GM21447 (cell line): ENCODE data around the gene SMG5.

Experiments
- ATAC-seq: cut with Tn5 transposase; IDR thresholded peaks from one replicate; pipeline ENCODE4 v1.9.1; 2021; ENCODE audit not compliant: unreplicated experiment

The SMG5 gene

DNA sequence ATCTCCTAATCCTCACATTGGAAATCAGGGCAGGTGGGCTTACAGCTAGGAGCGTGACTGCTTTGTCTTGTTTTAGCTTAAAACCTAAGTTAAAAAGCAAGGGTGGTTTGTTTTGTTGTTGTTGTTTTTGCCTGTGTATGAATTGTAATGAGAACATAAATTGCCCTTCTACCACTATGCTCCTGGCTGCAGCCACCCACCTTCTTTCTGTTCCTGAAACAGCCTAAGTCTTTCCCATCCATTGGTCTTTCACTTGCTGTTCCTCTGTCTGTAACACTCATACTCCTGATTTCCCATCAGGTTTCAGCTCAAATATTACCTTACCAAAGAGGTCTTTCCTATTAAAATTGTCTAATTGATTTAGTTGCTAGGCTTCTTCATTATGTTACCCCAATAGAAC, 896 bp upstream of the SMG5 start:
- no peak for ATAC-seq

DNA sequence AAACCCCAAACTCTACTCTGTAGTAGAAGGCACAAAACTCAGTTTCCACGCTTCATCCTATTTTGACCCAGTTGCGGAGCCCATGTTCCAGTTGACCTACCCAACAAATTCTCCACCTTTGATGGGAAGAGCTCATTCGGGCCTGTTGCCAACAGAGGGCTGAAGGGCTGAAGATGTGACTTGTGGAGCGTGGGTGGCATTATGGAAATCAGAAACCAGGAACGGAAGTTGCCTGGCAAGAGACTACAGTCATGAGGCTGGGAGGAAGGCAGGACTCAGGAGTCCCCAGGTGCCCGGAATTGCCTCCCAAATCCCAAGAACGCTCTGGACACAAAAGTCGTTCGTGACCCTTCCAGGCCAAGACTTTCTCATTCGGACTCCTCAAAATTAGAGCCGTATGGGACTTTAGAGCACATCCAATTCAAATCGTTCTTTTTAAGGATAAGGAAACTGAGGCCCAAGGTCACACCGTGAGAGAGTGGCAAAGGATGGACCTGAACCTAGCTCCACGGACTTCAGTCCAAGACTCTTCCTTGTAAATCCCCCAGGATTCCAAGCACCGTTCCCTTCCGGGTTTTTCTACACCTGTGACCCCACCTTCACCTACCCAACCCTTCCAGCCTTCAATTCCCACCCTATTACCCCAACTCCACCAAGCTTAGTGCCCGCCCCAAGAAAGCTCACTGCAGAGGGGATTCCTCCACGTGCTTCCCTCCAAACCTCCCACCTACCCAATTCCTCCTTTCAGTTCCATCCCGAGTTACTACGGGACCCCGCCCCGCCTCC, 739 bp downstream of the SMG5 start:
- no peak for ATAC-seq

DNA sequence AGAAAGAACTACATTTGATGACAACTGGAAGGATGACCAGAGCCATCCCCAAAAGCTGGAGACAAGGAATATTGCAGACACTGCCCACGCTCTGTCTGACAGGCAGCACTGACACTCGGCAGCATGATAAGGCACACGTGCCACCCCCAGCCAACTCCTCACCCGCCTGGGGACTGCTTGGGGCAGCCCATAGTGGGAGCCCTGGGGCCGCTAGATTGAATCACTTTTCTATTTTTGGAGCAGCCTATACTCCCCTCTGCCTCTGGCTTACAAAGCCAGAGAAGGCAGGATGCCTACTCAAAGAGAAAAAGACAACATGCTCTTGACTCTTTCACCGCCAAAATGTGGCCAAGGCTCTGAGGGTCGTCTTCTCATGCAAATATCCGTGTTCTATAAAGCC, 1.3 kb downstream of the SMG5 start:
- peak; percentile 54 for ATAC-seq

DNA sequence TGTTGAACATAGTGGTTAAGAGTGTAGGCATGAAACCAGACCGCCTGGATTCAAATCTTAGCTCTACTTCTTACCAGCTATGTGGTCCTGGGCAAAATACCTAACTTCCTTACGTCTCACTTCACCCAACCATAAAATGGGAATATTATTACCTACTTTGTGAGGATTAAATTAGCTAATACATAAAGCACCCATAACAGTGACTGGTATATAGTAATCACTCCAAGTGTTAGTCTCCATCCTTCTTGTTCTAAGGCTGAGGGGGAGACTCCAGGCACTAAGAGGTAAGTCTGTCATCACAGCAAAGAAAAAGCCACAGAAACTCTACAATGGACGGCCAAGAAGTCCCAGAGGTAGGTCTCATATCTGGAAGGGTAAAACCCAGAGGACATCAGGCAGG, 2.8 kb downstream of the SMG5 start:
- ATAC-seq: no peak

DNA sequence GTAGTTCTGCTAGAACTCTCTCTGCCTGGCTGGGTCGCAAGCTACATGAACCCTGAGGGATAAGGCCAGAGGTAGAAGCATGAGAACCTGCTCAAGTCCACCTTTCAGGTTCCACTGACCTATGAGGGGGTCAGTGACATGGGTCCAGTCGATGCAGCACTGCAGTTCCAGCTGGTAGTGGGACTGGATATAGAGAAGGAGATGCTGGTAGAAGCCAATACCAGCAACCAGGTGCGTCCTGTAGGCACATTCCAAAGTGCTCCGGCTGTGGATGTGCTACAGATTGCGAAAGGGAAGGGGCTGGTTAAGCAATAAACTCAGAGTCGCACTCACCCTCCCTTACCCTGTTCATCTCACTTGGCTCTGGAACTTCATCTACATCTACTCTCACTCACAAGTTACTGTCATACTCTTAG, 5.7 kb downstream of the SMG5 start:
- ATAC-seq: no peak

DNA sequence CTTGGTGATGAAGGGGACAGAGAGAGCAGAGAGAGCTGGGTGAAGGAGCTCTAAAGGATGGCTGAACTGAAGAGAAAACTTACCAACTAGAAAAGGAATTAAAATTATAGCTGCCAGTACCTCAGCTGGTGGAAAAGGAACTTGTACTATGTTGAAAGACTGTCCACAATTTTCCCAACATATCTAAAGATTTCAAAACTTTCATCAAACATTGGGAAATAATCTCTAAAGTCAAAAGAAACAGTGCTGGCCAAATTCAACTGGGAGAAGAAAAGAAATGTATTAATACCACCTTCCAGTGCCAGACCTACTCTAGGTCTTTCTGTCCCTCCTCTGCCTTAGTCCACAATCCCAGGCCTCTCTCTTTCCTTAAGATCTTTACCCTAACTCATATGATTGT, 6.1 kb downstream of the SMG5 start:
- no peak for ATAC-seq

DNA sequence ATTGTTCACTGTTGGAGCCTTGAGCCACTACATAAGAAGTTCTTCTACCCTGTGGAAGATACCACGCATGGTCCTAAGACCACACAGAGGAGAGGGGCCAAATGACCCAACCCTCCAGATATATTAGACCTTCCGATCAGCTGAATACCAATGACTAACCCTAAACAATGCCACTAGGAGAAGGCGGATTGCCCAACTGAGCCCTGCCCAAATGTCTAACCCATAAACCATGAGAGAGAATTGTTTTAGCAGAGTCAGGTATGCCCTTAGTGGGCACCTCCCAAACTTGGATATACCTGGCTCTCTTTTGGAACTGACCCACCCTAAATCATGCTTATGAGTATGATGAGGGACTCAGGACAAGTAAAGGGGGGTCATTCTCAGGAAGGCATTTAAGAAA, 12.3 kb downstream of the SMG5 start:
- no peak for ATAC-seq

DNA sequence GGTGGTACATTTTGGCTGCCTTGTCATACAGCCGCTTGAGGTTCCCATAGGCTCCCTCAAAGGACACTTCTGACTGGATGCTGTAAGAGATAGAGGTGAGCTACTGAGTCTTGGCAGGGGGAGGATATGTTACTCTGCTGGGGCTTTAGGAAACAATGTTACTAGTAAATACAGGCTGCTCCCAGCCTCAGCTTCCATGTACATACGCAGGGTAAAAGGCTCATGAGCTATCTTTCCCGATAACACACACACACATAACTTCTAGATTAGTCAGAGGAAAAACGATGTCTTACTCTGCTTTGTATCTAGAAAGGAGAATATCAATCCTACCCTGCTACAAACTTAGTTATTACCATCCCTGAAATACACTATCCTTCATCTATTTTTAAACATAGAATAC, 14.3 kb downstream of the SMG5 start:
- ATAC-seq: no peak

DNA sequence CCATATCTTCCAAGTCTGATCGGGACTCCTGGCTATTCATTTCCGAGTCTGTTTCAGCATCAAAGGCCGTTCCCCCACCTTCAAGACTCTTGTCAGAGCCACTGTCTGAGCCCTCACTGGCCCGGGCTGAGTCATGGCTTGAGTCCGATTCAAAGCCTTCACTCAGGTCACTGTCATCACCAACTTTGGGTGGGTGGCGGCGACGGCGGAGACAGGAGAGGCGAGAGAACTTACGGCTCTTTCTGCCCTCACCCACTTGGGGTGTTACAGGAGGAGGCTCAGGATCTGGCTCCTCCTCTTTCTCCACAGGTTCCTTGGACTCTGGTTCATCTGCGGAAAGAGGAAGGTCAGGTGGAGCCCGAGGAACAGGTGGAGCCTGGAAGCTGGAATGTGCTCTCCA, 16.6 kb downstream of the SMG5 start:
- no peak for ATAC-seq

DNA sequence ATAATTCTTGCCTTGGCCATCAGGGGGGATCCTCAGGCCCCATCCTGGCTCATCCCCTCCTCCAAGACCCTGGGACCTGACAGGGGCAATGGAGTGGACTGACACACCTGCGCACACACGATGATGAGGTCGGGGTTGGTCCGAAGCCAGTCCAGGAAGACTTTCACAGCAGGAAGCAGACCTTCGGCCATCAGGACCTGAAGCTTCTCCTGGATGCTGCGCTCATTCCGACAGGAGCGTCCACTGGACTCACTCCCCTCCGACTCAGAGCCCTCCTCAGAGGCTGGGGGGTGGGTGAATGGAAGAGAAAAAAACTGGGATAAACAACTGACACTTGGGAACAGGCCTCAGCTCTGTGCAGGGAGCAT, 19.4 kb downstream of the SMG5 start:
- no peak for ATAC-seq

DNA sequence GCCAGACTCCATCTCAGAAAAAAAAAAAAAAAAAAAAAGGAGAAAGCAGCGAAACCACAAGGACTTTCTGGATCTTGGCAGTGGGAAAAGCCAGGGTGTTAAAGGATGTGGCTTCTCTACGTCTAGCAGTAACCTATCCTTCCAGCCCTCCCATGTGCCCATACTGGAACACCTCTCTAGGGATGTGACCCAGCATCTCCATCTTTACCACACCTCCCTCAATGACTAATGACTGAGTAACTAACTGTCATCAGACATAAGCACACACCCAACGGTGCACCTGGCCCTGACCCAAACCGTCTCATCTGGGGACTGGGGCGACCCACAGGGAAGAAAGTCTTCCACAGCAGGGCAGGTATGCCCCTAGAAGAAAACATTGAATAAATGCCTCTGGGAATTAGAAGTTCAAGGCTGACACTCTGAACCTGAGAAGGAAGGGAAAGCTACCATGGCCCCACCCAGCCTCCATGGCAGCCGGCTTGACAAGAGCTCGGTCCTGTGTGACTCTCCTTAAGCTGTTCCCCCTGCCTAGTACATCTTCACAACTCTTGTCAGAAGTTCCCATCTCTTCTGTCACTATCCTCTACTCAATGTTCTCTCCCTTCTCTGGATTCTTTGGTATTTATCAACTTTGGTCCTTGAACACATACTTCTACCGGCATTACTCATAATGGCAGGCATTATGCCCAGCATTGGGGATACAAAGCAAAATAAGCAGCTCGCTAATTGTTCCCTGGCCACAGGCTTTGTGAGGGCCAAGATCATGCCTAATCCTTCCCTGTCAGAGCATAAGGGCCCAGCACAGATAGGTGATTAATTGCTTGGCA, 20.0 kb downstream of the SMG5 start:
- no peak for ATAC-seq

DNA sequence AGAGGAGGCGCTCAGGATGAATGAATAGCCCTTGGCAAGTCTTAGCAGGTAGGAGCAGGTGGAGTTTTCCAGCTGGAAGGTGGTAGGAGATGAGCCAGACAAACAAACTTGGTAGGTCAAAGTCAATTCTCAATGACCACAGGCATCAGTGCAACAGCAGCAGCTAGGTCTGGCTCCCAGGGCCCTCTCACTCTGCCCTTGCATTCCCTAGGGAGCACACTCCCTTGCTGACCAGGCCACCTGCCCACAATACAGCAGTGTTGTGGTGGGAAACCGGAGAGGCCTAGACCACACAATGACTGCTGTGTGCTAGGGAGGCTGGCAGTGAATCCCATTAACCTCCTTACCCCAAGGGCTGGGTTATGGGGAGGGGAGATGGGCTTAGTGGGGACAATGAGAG, 21.7 kb downstream of the SMG5 start:
- no peak for ATAC-seq

DNA sequence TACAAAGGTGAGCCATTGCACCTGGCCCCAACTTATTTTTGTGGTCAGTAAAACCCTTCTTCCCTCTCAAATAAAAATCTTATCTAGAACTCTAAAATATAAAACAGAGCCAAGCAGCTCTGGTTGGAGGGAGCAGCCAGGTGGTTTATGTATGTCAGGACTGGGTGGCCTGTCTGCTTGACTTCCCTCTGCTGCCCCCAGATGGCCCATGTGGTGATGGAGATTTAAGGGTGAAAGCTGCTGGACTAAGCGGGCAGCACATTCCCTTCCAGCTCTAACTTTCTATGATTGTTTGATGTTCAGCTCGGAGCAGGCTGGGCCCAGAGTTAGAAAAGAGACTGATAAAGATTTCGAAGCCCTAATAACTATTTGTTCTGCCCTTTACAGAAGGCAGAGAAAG, 22.8 kb downstream of the SMG5 start:
- ATAC-seq: no peak

DNA sequence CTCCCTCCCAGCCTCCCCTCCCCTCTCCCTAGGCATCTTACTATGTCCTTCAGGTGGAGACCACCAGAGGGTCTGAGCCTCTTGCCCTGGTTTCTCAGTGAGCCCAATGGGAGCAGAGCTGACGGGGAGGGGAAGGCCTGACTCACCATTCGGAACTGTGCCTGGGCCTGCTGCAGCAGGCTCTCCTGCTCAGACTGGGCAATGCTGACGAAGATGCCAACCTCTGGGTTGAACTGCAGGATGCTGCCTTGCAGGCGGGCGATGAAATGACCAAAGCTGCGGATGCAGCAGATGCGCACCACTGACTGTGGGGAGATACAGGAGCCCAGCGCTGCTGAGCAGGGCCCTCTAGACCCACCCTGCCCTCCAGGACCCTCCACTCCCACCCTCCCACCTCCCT, 23.8 kb downstream of the SMG5 start:
- ATAC-seq: no peak

DNA sequence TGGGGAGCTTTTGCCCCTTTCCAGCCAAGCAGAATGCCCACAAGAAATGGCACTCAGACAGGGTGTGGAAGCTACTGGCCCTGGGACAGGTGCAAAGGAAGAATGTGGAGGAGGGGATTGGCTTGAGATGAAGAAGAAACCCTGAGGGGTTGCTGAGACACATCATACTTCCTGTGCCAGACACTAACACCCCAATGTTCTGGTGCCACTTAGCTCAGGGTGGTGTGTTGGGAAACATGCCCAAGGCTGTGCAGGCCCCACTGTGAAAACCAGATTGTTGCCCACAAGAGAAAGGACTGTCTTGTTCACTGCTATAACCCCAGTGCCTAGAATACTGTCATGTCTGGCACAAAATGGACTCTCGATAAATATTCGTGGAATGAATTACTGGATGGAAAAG, 24.9 kb downstream of the SMG5 start:
- ATAC-seq: no peak

DNA sequence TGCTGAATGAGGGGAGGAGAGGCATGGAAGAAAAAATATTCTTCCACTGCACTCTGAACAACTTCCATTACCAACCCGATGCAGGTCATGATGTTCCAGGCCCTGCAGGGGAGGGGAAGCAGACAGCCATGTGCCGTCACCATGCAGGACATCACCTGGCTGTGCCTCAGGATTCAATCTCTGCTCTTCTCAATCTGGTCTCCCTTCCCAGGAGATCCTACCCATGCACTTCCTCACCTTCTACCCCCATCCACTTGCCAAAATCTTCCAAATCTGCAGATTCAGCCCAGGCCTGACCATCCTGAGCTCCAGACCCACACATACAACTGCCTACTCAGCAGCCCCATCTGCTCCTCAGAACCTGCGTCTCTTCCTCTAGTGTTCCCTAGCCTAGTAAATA, 29.0 kb downstream of the SMG5 start:
- ATAC-seq: no peak

DNA sequence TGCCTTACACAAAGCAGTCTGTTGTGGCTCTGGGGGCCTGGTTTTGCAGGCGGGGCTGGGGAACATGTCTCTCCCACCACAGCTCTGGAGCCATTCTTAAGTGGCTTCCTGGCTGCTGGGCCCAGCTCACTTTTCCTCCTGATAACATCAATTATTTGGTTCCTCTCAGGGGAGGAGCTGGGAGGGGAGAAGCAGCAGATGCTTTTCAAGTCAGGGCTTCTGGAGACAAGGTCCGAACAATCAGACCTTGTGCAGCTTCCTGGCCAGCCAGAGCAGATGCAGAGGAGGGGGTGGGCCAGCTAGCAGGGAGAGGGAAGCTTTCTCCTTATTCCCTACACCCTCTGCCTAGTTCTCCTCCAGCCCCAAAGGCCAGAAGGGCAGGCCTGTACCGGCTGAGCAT, 31.1 kb downstream of the SMG5 start:
- ATAC-seq: no peak

DNA sequence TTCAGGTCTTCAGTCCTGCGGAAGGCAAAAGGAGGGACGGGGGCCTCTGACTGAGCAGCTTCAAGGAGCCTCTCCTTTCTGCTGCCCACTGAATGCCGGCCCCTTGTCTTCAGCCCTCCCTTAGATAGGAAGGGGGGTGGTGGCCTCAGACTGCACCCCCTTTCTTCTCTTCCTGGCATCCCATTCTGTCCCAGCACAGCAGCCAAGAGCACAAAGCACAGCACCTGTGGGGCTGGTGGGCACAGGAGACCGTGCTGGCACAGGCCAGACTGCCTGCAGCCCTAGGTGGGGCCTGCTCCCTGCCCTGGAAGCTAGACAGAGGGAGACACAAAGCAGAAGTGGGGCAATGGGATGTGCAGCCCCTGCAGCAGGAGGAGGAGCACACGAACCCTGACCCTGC, 33.0 kb downstream of the SMG5 start:
- no peak for ATAC-seq

DNA sequence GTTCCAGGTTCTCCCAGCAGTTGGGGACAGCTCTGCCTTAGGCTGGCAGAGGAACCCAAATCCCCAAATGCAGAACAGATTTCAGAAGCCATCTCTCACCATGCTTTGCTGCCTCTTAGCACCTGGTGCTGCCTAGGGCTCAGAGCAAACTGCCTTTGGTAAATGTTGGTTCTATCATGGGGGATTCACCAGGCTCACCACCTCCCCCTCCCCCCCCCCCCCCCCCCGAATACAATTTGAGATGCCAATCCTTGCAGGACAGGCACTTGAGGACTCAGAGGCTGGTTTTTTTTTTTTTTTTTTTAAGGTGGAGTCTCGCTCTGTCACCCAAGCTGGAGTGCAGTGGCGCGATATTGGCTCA, 34.3 kb downstream of the SMG5 start:
- no peak for ATAC-seq

DNA sequence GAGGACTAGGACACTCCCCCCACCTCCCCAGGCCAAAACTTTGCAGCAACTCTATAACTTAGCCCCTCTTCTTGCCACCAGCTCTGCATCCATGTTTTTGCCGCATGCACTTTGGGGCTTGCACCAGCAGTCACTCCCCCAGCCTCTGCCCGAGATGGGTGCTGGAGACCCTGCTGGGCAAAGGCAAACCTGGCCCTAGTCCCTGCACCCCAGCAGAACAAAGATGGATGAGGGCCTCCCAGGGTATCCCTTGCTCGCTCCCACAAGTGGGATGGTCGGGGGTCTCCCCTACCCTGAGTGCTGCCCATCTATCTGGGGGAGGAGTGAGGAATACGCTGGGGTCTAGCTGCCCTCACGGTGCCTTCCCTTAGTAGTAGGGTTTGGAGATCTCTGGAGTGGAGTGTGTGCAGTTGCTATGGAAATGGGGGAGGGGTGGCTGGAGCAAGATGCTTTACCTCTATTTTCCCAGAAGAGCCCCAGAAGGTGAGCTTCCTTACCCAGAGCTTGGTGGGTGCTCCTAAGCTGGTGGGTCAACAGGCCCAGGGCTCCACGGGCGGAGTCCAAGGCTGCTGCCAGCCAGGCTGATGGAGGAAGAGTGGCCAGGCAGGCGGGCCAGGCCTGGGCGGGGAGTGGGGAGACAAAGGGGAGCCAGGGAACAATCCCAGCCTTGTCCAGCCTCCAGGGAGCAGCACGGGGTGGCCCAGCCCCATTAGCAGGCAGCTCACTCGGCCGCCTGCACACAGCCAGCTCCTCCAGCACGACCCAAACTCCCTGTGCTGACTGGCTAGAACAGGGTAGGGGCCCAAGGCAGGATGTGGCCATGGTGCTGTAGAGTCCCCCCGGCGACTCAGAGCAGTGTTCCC, 34.9 kb downstream of the SMG5 start, which contains the start of gene PAQR6:
Gene PAQR6, minus strand, starts transcription at position 597 of the 863 bp plus-strand sequence. CDS start 1,325 bp downstream, outside the sequence.
- ATAC-seq: no peak

DNA sequence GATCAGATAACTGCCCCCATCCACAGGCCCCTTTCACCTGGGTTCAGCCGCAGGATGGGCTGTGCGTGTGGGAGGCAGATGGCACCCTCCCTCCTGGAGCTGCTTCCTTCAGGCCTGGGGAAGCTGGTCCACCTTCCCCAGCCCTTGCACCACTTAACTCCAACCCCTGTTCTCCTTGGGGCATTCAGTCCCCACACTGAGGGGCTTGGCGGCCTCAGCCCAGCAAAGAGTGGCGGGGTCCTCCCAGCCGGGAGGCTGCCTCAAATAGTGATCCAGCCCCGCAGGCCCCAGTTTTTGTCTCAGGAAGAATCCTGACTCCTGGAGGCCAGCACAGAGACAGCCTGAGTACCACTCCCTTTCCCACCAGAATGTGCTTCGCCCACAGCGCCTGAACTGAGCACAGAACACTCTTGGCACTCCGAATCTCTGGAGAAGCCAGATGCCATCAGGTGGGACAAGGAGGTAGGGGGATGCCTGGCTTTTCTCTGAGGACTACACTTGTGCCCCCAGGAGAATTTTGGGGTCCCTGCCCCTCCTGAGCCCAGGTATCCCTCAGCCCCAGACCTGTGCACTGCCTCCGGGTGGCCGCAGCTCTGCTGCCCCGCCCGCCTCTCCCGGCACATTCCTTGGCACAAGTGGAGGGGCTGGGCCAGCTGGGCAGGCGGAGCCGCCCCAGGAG, 35.7 kb downstream of the SMG5 start:
- ATAC-seq: no peak
